K562 (cell line): Measurements from ENCODE around the gene MAD1L1. TPM values are rescaled to one million over a fixed set of nuclear protein-coding genes. Genes with fewer than 3 reads are reported as not detected.
A peak's percentile ranks its signal among the peaks of the same experiment; 100 is the strongest.

ENCODE experiments used
- BCL6 ChIP-seq: fragments of 250-450 bp; sonication (Bioruptor Pico); IDR thresholded peaks from 2 replicates; pipeline ENCODE4 v1.4.0; 2020
- FOXM1 ChIP-seq, 2 experiments: fragments of 450-650 bp in 1 of 2; sonication (generic) in 1 of 2; formaldehyde crosslinking in 1 of 2; IDR thresholded peaks; 2 replicates each; pipeline versions ENCODE4 v1.6.1 to v1.9.0; 2017 to 2022; ENCODE audit warnings: low read depth in 2 of 2, mild to moderate bottlenecking in 2 of 2, missing genetic modification reagents in 1 of 2, moderate library complexity in 1 of 2
- GATAD2B ChIP-seq: fragments of 450-650 bp; IDR thresholded peaks from 2 replicates; pipeline ENCODE4 v1.6.1; 2017; ENCODE audit warnings: mild to moderate bottlenecking, borderline replicate concordance
- GTF3C2 ChIP-seq: IDR thresholded peaks from 3 replicates; pipeline ENCODE4 v1.6.1; 2011; ENCODE audit warnings: borderline replicate concordance, mild to moderate bottlenecking, moderate library complexity; ENCODE audit not compliant: insufficient read length; ENCODE audit errors: extremely low read depth
- HOXB6 ChIP-seq: fragments of 250-450 bp; sonication (Bioruptor Pico); IDR thresholded peaks from 2 replicates; pipeline ENCODE4 v1.5.1; 2022; ENCODE audit warnings: mild to moderate bottlenecking, borderline replicate concordance
- TAF15 ChIP-seq: fragments of 200-400 bp; formaldehyde crosslinking; IDR thresholded peaks from 2 replicates; pipeline ENCODE4 v1.6.1; 2017; ENCODE audit warnings: mild to moderate bottlenecking, low read depth, low read length, moderate library complexity
- TCF7 ChIP-seq: sonication (generic); IDR thresholded peaks from 2 replicates; pipeline ENCODE4 v1.6.1; 2016; ENCODE audit warnings: antibody characterized with exemption, borderline replicate concordance
- TRIM28 ChIP-seq: fragments of 450-650 bp; IDR thresholded peaks from 2 replicates; pipeline ENCODE4 v1.6.1; 2017
- ZEB2 ChIP-seq: fragments of 450-650 bp; IDR thresholded peaks from 2 replicates; pipeline ENCODE4 v1.6.1; 2016
- ZFP1 ChIP-seq: fragments of 450-650 bp; formaldehyde crosslinking; IDR thresholded peaks from 2 replicates; pipeline ENCODE4 v1.4.0; 2020; ENCODE audit warnings: mild to moderate bottlenecking, mixed read lengths
- ZNF324 ChIP-seq: fragments of 250-450 bp; sonication (Bioruptor Pico); IDR thresholded peaks from 2 replicates; pipeline ENCODE4 v1.4.0; 2020; ENCODE audit warnings: mild to moderate bottlenecking
- ZNF445 ChIP-seq: fragments of 250-450 bp; sonication (Bioruptor Pico); IDR thresholded peaks from 2 replicates; pipeline ENCODE4 v1.4.0; 2020; ENCODE audit warnings: low read depth, mild to moderate bottlenecking, moderate library complexity
- ZNF583 ChIP-seq: fragments of 250-450 bp; sonication (Bioruptor Pico); IDR thresholded peaks from 2 replicates; pipeline ENCODE4 v1.4.0; 2020
- polyA plus RNA-seq, 8 experiments: library from polyadenylated mRNA; depleted of rRNA in 4 of 8; stranded (reverse) in 5 of 8; unstranded in 3 of 8; fragments of >200 nt; fragmentation: Nextera tagmentation in 2 of 8; fragmentation: Illumina TruSeq in 1 of 8; extraction: Ambion mirVana in 2 of 8; extraction: Trizol in 1 of 8; gene quantifications; 2 replicates each; pipeline versions ENCODE4 v1.2.1 to v1.2.3, GENCODE V29; 2011 to 2014; ENCODE audit warnings: inconsistent platforms in 1 of 8, missing spikeins in 1 of 8
- total RNA-seq, 7 experiments: library from RNA; depleted of rRNA in 6 of 7; stranded (reverse); fragments of >200 nt in 6 of 7; fragmentation: Illumina TruSeq in 2 of 7; extraction: Trizol in 2 of 7; gene quantifications; 2 replicates each; pipeline versions ENCODE4 v1.2.1 to v1.2.3, GENCODE V29; 2011 to 2021; ENCODE audit warnings: low replicate concordance in 1 of 7
- TF ChIP-seq, protein P1 (sequence below), 3 experiments: IDR thresholded peaks in 2 of 3; conservative IDR thresholded peaks in 1 of 3; 2 replicates each; pipeline ENCODE4 v1.5.1; 2011 to 2012; ENCODE audit warnings: low read length in 3 of 3, mild to moderate bottlenecking in 3 of 3, control low read depth in 2 of 3, improper control_type of control experiment in 1 of 3, inconsistent platforms in 1 of 3, low read depth in 1 of 3, mixed read lengths in 1 of 3, moderate library complexity in 1 of 3; ENCODE audit not compliant: insufficient read depth in 2 of 3

The MAD1L1 gene
- total and polyA plus RNA-seq, 9 of the 15 experiments (the other 6 are each of a cell fraction or from before 2014, with no cell fraction given) = 1.7 to 89.7 (median 18.0) TPM

DNA sequence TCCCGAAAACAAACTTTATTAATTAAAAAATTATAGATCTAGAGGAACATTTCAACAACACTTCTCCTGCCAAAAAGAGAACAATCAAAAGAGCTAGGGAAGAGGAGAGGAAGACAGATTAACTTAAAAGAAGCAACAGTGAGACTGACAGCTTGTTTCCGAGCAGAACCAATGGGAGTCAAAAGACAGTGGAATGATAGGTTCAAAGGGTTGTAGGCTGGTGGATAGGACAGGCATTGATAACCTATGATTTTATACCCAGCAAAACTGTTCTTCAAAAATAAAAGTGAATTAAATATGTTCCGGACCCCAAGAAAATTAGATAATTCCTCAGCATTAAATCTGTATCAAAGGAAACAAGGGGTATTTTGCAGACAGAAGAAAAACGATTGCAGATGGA is 207.6 kb downstream of the MAD1L1 start (continued):
- TF ChIP-seq, protein P1, sequence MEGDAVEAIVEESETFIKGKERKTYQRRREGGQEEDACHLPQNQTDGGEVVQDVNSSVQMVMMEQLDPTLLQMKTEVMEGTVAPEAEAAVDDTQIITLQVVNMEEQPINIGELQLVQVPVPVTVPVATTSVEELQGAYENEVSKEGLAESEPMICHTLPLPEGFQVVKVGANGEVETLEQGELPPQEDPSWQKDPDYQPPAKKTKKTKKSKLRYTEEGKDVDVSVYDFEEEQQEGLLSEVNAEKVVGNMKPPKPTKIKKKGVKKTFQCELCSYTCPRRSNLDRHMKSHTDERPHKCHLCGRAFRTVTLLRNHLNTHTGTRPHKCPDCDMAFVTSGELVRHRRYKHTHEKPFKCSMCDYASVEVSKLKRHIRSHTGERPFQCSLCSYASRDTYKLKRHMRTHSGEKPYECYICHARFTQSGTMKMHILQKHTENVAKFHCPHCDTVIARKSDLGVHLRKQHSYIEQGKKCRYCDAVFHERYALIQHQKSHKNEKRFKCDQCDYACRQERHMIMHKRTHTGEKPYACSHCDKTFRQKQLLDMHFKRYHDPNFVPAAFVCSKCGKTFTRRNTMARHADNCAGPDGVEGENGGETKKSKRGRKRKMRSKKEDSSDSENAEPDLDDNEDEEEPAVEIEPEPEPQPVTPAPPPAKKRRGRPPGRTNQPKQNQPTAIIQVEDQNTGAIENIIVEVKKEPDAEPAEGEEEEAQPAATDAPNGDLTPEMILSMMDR (IDR thresholded peaks at IDR 0.05 in 2 of 3, conservative IDR thresholded peaks at IDR 0.05 in 1 of 3; ENCODE audit: insufficient read depth in 2 of 3, low read depth in 1 of 3, low read length in 3 of 3) = no peak
- TF ChIP-seq ZNF445 (CRISPR knock-in tag) (peak; percentile 93), BCL6 (CRISPR knock-in tag) (no peak), FOXM1 (IDR thresholded peaks at IDR 0.05; ENCODE audit: low read depth) (peak; percentile 36; the same call in 1 of the 2 replicates), FOXM1 (CRISPR knock-in tag; IDR thresholded peaks at IDR 0.05; ENCODE audit: low read depth) (no peak), TAF15 (no peak), ZNF324 (CRISPR knock-in tag) (no peak), GTF3C2 (no peak), HOXB6 (CRISPR knock-in tag) (no peak), ZNF583 (no peak), TRIM28 (peak; percentile 99), ZEB2 (peak; percentile 78; the same call in 1 of the 2 replicates), ZFP1 (CRISPR knock-in tag) (peak; percentile 98), GATAD2B (no peak), TCF7 (0 out of 2 replicates have a peak, but pooled peaks have one; percentile 48)
